Measurements from ENCODE around the gene SUGT1.

DNA sequence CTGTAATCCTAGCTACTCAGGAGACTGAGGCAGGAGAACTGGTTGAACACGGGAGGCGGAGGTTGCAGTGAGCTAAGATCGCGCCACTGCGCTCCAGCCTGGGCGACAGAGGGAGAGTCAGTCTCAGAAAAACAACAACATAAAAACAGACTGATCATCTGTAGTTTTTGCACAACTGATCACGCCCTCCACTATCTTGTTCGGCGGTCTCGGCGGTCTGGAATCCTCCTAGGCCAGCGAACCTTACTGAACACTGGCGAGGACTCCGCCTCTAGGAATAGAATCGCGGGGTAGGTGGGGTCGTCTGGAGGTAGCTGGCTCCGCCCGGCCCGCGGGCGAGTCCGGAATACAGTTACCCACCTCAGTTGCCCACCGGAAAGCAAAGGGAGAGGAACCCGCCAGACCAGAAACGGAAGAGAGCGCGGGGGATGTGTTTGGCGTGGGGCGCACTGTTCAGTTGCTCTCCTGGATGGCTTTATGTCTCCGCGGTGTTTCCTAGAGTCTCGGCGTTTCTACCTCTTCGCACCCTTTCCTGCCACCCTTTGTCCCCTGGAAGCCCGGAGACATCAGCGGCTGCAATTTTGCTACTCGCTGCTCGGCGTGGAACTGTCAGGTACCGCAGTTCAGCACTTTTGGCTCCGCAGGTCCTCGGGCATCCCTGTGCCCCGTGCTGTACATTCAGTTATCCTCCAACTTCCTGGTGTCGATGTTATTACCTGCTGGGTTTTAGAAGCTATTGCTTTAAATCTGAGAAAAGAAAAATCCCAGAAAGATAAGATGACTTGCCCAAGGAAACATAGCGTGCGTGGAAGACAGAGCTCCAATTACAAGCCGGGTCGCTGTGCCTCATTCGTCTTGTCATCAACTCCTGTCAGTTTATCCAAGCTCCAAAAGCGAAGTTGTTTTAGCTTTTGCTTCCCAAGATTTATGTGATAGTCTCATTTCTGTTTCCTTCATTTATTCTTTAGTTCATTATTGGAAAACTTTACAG lies 35.3 kb upstream of the SUGT1 start:
- TF ChIP-seq, protein P1, sequence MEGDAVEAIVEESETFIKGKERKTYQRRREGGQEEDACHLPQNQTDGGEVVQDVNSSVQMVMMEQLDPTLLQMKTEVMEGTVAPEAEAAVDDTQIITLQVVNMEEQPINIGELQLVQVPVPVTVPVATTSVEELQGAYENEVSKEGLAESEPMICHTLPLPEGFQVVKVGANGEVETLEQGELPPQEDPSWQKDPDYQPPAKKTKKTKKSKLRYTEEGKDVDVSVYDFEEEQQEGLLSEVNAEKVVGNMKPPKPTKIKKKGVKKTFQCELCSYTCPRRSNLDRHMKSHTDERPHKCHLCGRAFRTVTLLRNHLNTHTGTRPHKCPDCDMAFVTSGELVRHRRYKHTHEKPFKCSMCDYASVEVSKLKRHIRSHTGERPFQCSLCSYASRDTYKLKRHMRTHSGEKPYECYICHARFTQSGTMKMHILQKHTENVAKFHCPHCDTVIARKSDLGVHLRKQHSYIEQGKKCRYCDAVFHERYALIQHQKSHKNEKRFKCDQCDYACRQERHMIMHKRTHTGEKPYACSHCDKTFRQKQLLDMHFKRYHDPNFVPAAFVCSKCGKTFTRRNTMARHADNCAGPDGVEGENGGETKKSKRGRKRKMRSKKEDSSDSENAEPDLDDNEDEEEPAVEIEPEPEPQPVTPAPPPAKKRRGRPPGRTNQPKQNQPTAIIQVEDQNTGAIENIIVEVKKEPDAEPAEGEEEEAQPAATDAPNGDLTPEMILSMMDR (IDR thresholded peaks at IDR 0.05; ENCODE audit: borderline replicate concordance, extremely low read depth, low read length, poor library complexity, severe bottlenecking), result no peak
- no peak for TF ChIP-seq EZH2 (IDR thresholded peaks at IDR 0.05; ENCODE audit: borderline replicate concordance, low read depth, low read length, severe bottlenecking)

Data from DND-41 (cell line).